ENCODE measurements around the gene ZFP36.

ZFP36 gene

DNA sequence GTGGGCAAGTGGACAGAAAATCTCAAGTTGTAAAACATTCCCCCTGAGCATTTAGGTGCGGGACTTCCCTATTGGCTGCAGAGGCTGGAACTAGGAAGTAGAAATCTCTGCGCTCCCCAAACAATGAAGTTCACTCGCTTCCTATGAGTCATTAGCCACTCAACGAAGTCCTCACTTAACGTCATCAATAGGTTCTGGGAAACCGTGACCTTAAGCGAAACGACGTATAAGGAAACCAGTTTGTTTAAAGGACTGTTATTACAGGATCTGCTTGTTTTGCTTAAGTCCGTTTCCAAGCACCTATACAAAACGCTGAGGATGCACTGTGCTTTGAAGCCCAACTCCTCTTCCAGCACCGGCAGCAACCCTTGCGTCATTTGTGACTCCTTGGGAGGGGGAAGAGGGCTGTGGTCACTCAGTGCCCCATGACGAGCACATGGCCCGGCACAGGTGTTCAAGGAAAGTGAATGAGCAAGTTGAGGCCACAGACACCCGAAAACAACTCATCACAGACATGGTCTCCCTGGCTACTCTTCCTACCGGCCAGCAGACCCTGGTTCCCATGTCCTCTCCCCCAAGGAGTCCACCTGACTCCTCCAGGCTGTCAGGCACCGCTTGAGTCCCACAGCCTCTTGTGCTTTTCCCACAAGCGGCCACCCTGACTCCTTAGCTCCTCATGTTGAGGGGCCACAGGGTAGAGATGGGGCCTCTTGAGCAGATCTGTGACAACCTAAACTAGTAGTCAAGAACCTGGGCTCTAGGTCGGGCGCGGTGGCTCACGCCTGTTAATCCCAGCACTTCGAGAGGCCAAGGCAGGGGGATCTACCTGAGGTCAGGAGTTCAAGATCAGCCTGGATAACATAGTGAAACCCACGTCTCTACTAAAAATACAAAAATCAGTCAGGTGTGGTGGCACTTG is 24.3 kb downstream of the ZFP36 start:
- Histone ChIP-seq H3K9me3 (ENCODE audit: control insufficient read depth, insufficient read depth, low read length) (no peaks in the 10 kb centered on the region), H3K27ac (ENCODE audit: low read depth, low read length) (peak overlapping the region; percentile 31)

DNA sequence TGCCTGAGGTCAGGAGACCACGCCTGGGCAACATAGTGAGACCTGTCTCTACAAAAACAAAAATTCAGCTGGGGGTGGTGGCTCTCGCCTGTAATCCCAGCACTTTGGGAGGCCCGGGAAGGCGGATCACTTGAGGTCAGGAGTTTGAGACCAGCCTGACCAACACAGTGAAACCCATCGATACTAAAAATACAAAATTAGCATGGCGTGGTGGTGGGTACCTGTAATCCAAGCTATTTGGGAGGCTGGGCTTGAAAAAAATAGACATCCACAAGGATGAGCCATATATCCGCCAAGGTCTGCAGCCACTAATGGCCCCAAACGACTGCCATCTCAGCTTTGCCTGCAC is 26.0 kb downstream of the ZFP36 start:
- Histone ChIP-seq H3K27ac (ENCODE audit: low read depth, low read length) (no peak overlapping the region), H3F3A (ENCODE audit: control insufficient read depth, insufficient read depth) (peaks cover 55% of the 10 kb centered on the region)
- TF ChIP-seq, protein P1, sequence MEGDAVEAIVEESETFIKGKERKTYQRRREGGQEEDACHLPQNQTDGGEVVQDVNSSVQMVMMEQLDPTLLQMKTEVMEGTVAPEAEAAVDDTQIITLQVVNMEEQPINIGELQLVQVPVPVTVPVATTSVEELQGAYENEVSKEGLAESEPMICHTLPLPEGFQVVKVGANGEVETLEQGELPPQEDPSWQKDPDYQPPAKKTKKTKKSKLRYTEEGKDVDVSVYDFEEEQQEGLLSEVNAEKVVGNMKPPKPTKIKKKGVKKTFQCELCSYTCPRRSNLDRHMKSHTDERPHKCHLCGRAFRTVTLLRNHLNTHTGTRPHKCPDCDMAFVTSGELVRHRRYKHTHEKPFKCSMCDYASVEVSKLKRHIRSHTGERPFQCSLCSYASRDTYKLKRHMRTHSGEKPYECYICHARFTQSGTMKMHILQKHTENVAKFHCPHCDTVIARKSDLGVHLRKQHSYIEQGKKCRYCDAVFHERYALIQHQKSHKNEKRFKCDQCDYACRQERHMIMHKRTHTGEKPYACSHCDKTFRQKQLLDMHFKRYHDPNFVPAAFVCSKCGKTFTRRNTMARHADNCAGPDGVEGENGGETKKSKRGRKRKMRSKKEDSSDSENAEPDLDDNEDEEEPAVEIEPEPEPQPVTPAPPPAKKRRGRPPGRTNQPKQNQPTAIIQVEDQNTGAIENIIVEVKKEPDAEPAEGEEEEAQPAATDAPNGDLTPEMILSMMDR (IDR thresholded peaks at IDR 0.05; ENCODE audit: low read depth, low read length, poor library complexity, severe bottlenecking), result no peak
- TF ChIP-seq EZH2phosphoT487 (IDR thresholded peaks at IDR 0.05; ENCODE audit: borderline replicate concordance, low read length), result no peak

More for the DNA sequence above, 24.3 kb downstream of the ZFP36 start:
- H3K4me2 ChIP-seq (ENCODE audit: low read length), result peak overlapping the region; percentile 14; the same call in 1 of the 2 replicates
- H3K79me2 ChIP-seq (ENCODE audit: control insufficient read depth, low read length), result peaks cover 30% of the 10 kb centered on the region
- H3F3A ChIP-seq (ENCODE audit: control insufficient read depth, insufficient read depth), result peaks cover 55% of the 10 kb centered on the region
- peaks cover 15% of the 10 kb centered on the region for H4K20me1 ChIP-seq (ENCODE audit: control insufficient read depth, insufficient read depth, low read depth, low read length)
- no peak overlapping the region for H3K4me3 ChIP-seq (ENCODE audit: low read length)
- H3K4me1 ChIP-seq (ENCODE audit: control insufficient read depth, low read length), result peaks cover 37% of the 10 kb centered on the region
- H3K9me2 ChIP-seq (replicated peaks; ENCODE audit: control insufficient read depth, low read length), result no peaks in the 10 kb centered on the region
- peaks cover 43% of the 10 kb centered on the region for H3K36me3 ChIP-seq (ENCODE audit: control insufficient read depth, low read length)
- TF ChIP-seq, protein P1 (IDR thresholded peaks at IDR 0.05; ENCODE audit: low read depth, low read length, poor library complexity, severe bottlenecking), result no peak
- TF ChIP-seq EZH2phosphoT487 (IDR thresholded peaks at IDR 0.05; ENCODE audit: borderline replicate concordance, low read length), result no peak
- no peaks in the 10 kb centered on the region for H3K27me3 ChIP-seq (ENCODE audit: control insufficient read depth, low read length)

DNA sequence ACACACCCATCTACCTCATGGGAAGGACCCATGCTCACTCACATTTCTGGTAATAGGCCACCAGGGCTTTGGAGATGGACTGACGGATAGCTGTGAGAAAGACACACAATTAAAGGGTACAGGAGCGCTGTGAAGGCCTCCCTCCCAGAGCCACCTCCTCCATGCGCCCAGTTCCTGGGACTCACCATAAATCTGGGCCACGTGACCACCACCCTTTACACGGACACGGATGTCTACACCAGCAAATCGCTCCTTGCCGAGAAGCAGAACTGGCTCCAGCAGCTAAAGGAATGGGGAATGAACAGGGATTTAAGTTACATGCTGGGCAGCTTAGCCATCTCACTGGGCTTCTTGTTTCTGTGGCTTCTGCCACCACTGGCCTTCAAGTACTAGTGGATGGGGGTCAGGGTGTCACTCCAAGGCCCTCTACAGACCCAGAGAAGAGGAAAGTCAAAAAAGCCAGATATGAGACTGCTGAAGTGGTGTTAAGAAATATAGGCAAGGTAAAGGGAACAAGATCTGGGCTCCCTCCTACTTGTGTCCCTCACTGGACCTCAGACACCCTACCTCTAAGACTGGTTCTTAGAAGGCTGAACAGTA is 26.9 kb downstream of the ZFP36 start:
- TF ChIP-seq, protein P1 (IDR thresholded peaks at IDR 0.05; ENCODE audit: low read depth, low read length, poor library complexity, severe bottlenecking), result no peak
- no peak for TF ChIP-seq EZH2phosphoT487 (IDR thresholded peaks at IDR 0.05; ENCODE audit: borderline replicate concordance, low read length)
- H3K4me3 ChIP-seq (ENCODE audit: low read length), result peak overlapping the region; percentile 92
- peaks cover 43% of the 10 kb centered on the region for H3K36me3 ChIP-seq (ENCODE audit: control insufficient read depth, low read length)
- peaks cover 58% of the 10 kb centered on the region for H3F3A ChIP-seq (ENCODE audit: control insufficient read depth, insufficient read depth)
- H3K9me2 ChIP-seq (replicated peaks; ENCODE audit: control insufficient read depth, low read length), result no peaks in the 10 kb centered on the region
- peaks cover 38% of the 10 kb centered on the region for H3K79me2 ChIP-seq (ENCODE audit: control insufficient read depth, low read length)
- peak overlapping the region; percentile 76 for H3K27ac ChIP-seq (ENCODE audit: low read depth, low read length)
- H3K4me2 ChIP-seq (ENCODE audit: low read length), result peak overlapping the region; percentile 84
- H3K4me1 ChIP-seq (ENCODE audit: control insufficient read depth, low read length), result peaks cover 47% of the 10 kb centered on the region
- no peaks in the 10 kb centered on the region for H3K9me3 ChIP-seq (ENCODE audit: control insufficient read depth, insufficient read depth, low read length)
- H4K20me1 ChIP-seq (ENCODE audit: control insufficient read depth, insufficient read depth, low read depth, low read length), result peaks cover 15% of the 10 kb centered on the region
- no peaks in the 10 kb centered on the region for H3K27me3 ChIP-seq (ENCODE audit: control insufficient read depth, low read length)

More for the DNA sequence above, 26.0 kb downstream of the ZFP36 start:
- H3K4me1 ChIP-seq (ENCODE audit: control insufficient read depth, low read length), result peaks cover 44% of the 10 kb centered on the region
- no peaks in the 10 kb centered on the region for H3K9me3 ChIP-seq (ENCODE audit: control insufficient read depth, insufficient read depth, low read length)
- H3K4me3 ChIP-seq (ENCODE audit: low read length), result 0 out of 2 replicates have a peak overlapping the region, but pooled peaks have one; percentile 8
- peaks cover 43% of the 10 kb centered on the region for H3K36me3 ChIP-seq (ENCODE audit: control insufficient read depth, low read length)
- peak overlapping the region; percentile 84 for H3K4me2 ChIP-seq (ENCODE audit: low read length)
- peaks cover 15% of the 10 kb centered on the region for H4K20me1 ChIP-seq (ENCODE audit: control insufficient read depth, insufficient read depth, low read depth, low read length)
- no peaks in the 10 kb centered on the region for H3K27me3 ChIP-seq (ENCODE audit: control insufficient read depth, low read length)
- no peaks in the 10 kb centered on the region for H3K9me2 ChIP-seq (replicated peaks; ENCODE audit: control insufficient read depth, low read length)
- peaks cover 38% of the 10 kb centered on the region for H3K79me2 ChIP-seq (ENCODE audit: control insufficient read depth, low read length)
